ENCODE results near the gene ZCCHC7. TPM values are rescaled to one million over a fixed set of nuclear protein-coding genes. Genes with fewer than 3 reads are reported as not detected.

Gene ZCCHC7
- polyA plus RNA-seq, 2 of the 4 experiments (the other 2 are of a cell fraction) = 15.7 to 30.0 TPM

- no peak overlapping the region for H3K4me2 ChIP-seq
- ATAC-seq (no peak), DNase-seq (ENCODE audit: low read depth in 1 of 2, low spot score in 1 of 2) (no peak), FAIRE-seq (peak; percentile 18)
- no peaks in the 10 kb centered on the region for H3K4me1 ChIP-seq
- ChIA-PET CTCF (no interaction called here), POLR2A (interaction anchor here (0.6 kb wide), 2 partner anchors 175 to 1208 kb away, joined by 3 read pairs; no protein-coding TSS in a partner anchor)
- no peak overlapping the region for H3K4me3 ChIP-seq
- H3K27ac ChIP-seq = no peak overlapping the region
- WGBS (ENCODE audit: missing lambda C conversion rate) = 69% methylated on average over 4 of the region's 4 CpGs
- no peak for TF ChIP-seq TP53 (CRISPR knock-in tag; IDR thresholded peaks at IDR 0.05)
- TF ChIP-seq SMC3 (IDR thresholded peaks at IDR 0.05) = no peak
- TF ChIP-seq FOSB (CRISPR knock-in tag; IDR thresholded peaks at IDR 0.05) = no peak
- TF ChIP-seq EHMT2 (IDR thresholded peaks at IDR 0.05; ENCODE audit: low read depth) = no peak
- TF ChIP-seq BHLHE40 (IDR thresholded peaks at IDR 0.05; ENCODE audit: low read depth, low read length) = no peak
- no peak for TF ChIP-seq CBX8 (IDR thresholded peaks at IDR 0.05)
- peak; percentile 71 for TF ChIP-seq NFE2L2 (conservative IDR thresholded peaks at IDR 0.05; ENCODE audit: low read length)
- TF ChIP-seq HDAC2 (IDR thresholded peaks at IDR 0.05) = no peak
- TF ChIP-seq, protein P1, sequence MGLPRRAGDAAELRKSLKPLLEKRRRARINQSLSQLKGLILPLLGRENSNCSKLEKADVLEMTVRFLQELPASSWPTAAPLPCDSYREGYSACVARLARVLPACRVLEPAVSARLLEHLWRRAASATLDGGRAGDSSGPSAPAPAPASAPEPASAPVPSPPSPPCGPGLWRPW (IDR thresholded peaks at IDR 0.05) = no peak
- TF ChIP-seq RARB (CRISPR knock-in tag; IDR thresholded peaks at IDR 0.05) = no peak
- peak; percentile 98 for TF ChIP-seq MAFK (IDR thresholded peaks at IDR 0.05; ENCODE audit: partially characterized antibody)
- no peak for TF ChIP-seq RCOR1 (IDR thresholded peaks at IDR 0.05; ENCODE audit: low read depth, low read length)
- TF ChIP-seq RFX5 (IDR thresholded peaks at IDR 0.05) = no peak
- no peaks in the 10 kb centered on the region for H3K9me3 ChIP-seq
These were observed 135.8 kb downstream of the ZCCHC7 start for GRCh38 chr9:37255944-37256862.

DNA sequence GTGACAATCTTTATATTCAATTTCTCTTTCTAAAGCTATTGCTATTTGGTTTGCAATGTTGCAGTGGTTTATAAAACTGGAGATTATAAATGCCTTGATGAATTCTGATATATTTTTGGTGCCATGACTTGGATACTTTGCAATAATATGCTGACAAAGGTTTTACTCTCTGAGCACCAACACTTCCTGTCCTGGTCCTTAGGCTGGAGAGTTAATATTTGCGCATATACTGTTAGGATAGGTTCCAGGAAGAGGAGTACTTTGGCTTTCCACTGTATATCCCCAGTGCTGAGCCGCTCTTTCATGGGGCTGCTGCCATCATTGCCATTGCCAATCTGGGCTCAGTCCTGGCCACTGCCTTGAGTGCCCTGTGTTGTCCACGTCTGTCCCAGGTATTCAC, 139.6 kb downstream of the ZCCHC7 start:
- DNase-seq (ENCODE audit: low read depth in 1 of 2, low spot score in 1 of 2) (no peak), ATAC-seq (no peak), FAIRE-seq (no peak)
- Histone ChIP-seq H3K4me2 (no peak overlapping the region), H3K4me3 (no peak overlapping the region), H3K27ac (no peak overlapping the region), H3K9me3 (no peaks in the 10 kb centered on the region), H3K4me1 (no peaks in the 10 kb centered on the region)
- TF ChIP-seq HDAC2 (IDR thresholded peaks at IDR 0.05) = no peak
- TF ChIP-seq REST (IDR thresholded peaks at IDR 0.05) = no peak
- no peak for TF ChIP-seq HMGXB4 (CRISPR knock-in tag; IDR thresholded peaks at IDR 0.05; ENCODE audit: borderline replicate concordance)
- TF ChIP-seq MAFK (IDR thresholded peaks at IDR 0.05; ENCODE audit: partially characterized antibody) = peak; percentile 71
- no peak for TF ChIP-seq BHLHE40 (IDR thresholded peaks at IDR 0.05; ENCODE audit: low read depth, low read length)
- TF ChIP-seq JUNB (IDR thresholded peaks at IDR 0.05) = no peak
- CTCF ChIA-PET = interaction anchor here (0.7 to 1.6 kb wide), 4 partner anchors 9 to 264 kb away, joined by 3 to 8 read pairs (median 3); no protein-coding TSS in a partner anchor
- 81% methylated on average over 3 of the region's 3 CpGs for WGBS (ENCODE audit: missing lambda C conversion rate)
- POLR2A ChIA-PET = no interaction called here
